Measurements from ENCODE around the gene SEC24C.
"Not testable (repeated sequence)": the region's sequence is repeated elsewhere in the genome, so short reads cannot be mapped to it uniquely, and the experiment has no call there.

The SEC24C gene

DNA sequence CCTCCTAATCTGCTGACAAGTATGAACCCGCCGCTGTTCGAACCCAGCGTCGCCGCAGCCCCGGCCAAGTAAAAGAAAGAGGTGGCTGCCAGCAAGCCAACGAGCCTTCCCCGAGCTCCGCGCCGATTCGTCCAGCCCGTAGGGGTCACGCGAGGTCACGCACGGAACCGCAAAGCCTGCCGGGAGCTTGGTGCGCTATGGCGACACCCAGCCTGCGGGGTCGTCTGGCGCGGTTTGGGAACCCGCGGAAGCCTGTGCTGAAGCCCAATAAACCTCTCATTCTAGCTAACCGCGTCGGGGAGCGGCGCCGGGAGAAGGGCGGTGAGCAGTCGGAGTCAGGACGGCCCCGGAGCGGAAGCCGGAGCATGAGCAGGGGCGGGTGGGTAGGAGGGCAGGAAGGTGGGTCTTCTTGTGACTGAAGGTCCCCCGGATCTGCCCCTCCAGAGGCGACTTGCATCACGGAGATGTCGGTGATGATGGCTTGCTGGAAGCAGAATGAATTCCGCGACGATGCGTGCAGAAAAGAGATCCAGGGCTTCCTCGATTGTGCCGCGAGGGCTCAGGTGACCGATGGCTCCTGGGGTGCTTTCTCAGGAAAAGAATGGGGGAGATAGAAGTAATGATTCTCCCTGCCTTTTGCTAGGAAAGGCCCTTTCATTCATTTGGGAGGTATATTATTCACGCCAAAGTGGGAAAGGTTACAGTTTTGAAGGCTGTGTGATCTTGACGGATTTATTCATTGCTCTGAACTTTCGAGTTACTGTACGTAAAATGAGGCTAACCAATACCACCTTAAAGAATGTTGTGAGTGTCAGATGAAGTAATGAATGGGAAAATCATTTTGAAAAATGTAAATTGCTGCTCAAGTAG is 37.9 kb downstream of the SEC24C start, which contains the start of gene CHCHD1:
Gene CHCHD1 (plus strand): TSS at position 170 of the 870 bp plus-strand sequence. CDS start 28 bp downstream, at position 198.
- DNase-seq (ENCODE audit: extremely low spot score) = peak; percentile 76
- POLR2A ChIA-PET = interaction anchor here (0.6 to 5.3 kb wide), 11 partner anchors 9 to 97 kb away, joined by 3 to 68 read pairs (median 5); partner anchors contain the start of gene SEC24C
- CTCF ChIA-PET = no interaction called here
- TF ChIP-seq ARNT (IDR thresholded peaks at IDR 0.05) = no peak
- 0 out of 2 replicates have a peak, but pooled peaks have one; percentile 23 for TF ChIP-seq L3MBTL2 (conservative IDR thresholded peaks at IDR 0.05)

DNA sequence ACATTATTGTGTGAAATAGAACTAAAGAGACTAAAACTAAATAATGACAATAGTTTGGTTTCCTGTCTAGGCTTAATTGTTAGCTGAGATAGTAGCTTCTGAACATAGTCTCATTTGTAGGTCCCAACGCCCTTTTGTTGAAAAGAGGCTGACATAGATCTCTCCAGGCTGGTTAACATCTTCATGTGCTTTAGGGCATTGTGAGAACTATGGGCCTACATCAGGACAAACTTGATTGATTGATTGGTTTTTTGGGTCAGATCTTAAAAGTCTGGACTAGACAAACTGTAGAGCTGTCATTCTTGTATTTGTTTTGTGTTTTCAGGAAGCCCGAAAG is 38.5 kb downstream of the SEC24C start:
- TF ChIP-seq PKNOX1 (IDR thresholded peaks at IDR 0.05) (no peak), L3MBTL2 (conservative IDR thresholded peaks at IDR 0.05) (no peak), SP1 (IDR thresholded peaks at IDR 0.05) (no peak), NFRKB (IDR thresholded peaks at IDR 0.05) (no peak), CTBP1 (IDR thresholded peaks at IDR 0.05; ENCODE audit: borderline replicate concordance) (no peak), FOXA1 (IDR thresholded peaks at IDR 0.05) (no peak), FOXM1 (IDR thresholded peaks at IDR 0.05; ENCODE audit: borderline replicate concordance) (no peak), BHLHE40 (IDR thresholded peaks at IDR 0.05; ENCODE audit: borderline replicate concordance) (no peak), LEF1 (IDR thresholded peaks at IDR 0.05; ENCODE audit: borderline replicate concordance) (no peak), TARDBP (IDR thresholded peaks at IDR 0.05) (no peak), ZNF384 (IDR thresholded peaks at IDR 0.05) (no peak), HDGF (IDR thresholded peaks at IDR 0.05; ENCODE audit: borderline replicate concordance) (no peak), ELF4 (IDR thresholded peaks at IDR 0.05) (no peak), SUZ12 (IDR thresholded peaks at IDR 0.05) (no peak), ARNT (IDR thresholded peaks at IDR 0.05) (no peak), FOXK2 (IDR thresholded peaks at IDR 0.05) (no peak)
- CTCF ChIA-PET = no interaction called here

DNA sequence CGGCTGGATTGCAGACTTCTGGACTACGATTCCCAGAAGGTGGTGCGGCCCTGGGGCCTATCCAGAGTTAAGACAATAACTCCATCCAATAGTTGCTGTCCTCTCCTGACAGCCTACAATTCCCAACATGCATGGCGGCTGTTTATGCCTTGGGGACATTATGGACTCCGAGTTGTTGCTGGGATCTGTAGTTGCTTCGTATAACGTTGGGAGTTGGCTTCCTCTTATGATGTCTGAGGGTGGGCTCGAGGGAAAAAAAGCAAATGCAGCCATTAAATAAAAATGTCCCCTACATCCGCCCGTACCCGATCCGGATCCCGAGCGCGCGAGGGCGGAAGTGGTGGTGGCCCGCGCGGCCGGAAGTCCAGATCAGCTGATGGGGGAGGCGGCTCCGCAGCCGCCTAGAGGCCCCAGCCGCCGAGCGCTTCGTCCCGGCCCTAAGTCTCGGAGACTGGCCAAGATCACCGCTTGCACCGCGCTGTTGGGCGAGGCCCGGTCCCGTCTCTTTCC is 41.1 kb downstream of the SEC24C start, which contains the start of gene ZSWIM8:
Gene ZSWIM8 (plus strand): TSS at position 396 of the 510 bp plus-strand sequence. CDS start 273 bp downstream, outside the sequence.
- POLR2A ChIA-PET = interaction anchor here (0.6 to 2.7 kb wide), 6 partner anchors 10 to 159 kb away, joined by 3 to 6 read pairs (median 3); no protein-coding TSS in a partner anchor
- peak; percentile 79 for DNase-seq (ENCODE audit: extremely low spot score)
- CTCF ChIA-PET = no interaction called here
- TF ChIP-seq L3MBTL2 (conservative IDR thresholded peaks at IDR 0.05) (no peak), BHLHE40 (IDR thresholded peaks at IDR 0.05; ENCODE audit: borderline replicate concordance) (no peak), FOXK2 (IDR thresholded peaks at IDR 0.05) (peak; percentile 33; the same call in 1 of the 2 replicates), FOXA1 (IDR thresholded peaks at IDR 0.05) (no peak), TARDBP (IDR thresholded peaks at IDR 0.05) (0 out of 2 replicates have a peak, but pooled peaks have one; percentile 63), ZNF384 (IDR thresholded peaks at IDR 0.05) (no peak), ELF4 (IDR thresholded peaks at IDR 0.05) (peak; percentile 54; the same call in 1 of the 2 replicates)

More for the DNA sequence above, 38.5 kb downstream of the SEC24C start:
- DNase-seq (ENCODE audit: extremely low spot score) = no peak
- POLR2A ChIA-PET = interaction anchor here (1.0 to 5.3 kb wide), 4 partner anchors 8 to 52 kb away, joined by 3 to 68 read pairs (median 6); partner anchors contain the start of gene SEC24C

DNA sequence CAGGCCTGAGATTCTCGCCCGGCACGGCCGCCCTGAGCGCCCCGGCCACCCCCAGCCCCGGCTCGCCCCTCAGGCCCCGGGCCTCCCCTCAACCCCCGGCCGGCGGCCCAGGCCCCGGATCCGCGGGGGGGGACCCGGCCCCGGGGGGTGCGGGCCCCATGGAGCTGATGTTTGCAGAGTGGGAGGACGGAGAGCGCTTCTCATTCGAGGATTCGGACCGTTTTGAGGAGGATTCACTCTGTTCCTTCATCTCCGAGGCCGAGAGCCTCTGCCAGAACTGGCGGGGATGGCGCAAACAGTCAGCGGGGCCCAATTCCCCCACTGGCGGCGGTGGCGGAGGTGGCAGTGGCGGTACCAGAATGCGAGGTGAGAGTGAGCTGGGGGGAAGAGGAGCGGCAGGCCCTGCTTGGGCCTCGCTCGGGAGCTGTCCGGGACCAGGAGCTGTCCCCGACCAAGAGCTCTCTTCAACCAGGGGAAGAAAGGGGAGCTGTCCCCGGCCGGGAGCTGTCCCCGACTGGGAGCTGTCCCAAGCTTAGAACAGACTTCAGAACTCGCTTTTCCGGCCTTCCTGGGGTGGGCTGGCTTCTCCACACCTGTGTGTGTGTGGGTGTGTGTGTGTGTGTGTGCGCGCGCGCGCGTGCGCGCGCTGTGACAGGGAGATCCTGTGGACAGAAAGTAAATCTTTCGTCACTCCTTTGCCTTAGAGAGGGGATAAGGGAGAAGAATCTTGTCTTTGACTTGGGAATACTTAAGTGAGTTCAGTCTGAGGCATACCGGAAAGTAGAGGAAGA is 41.7 kb downstream of the SEC24C start:
- CTCF ChIA-PET = no interaction called here
- no peak for DNase-seq (ENCODE audit: extremely low spot score)
- POLR2A ChIA-PET = interaction anchor here (0.6 to 2.7 kb wide), 10 partner anchors 9 to 290 kb away, joined by 3 to 11 read pairs (median 4); partner anchors contain the start of gene PPP3CB
- TF ChIP-seq FOXA1 (IDR thresholded peaks at IDR 0.05) (no peak), SP1 (IDR thresholded peaks at IDR 0.05) (no peak), BHLHE40 (IDR thresholded peaks at IDR 0.05; ENCODE audit: borderline replicate concordance) (no peak), FOXK2 (IDR thresholded peaks at IDR 0.05) (no peak), LEF1 (IDR thresholded peaks at IDR 0.05; ENCODE audit: borderline replicate concordance) (no peak), CTBP1 (IDR thresholded peaks at IDR 0.05; ENCODE audit: borderline replicate concordance) (no peak), TARDBP (IDR thresholded peaks at IDR 0.05) (no peak), PKNOX1 (IDR thresholded peaks at IDR 0.05) (no peak), SUZ12 (IDR thresholded peaks at IDR 0.05) (no peak), NFRKB (IDR thresholded peaks at IDR 0.05) (no peak), FOXM1 (IDR thresholded peaks at IDR 0.05; ENCODE audit: borderline replicate concordance) (no peak)

GRCh38 chr10:73786512-73786885 is 42.3 kb downstream of the SEC24C start:
- no peak for DNase-seq (ENCODE audit: extremely low spot score)
- ChIA-PET CTCF (no interaction called here), POLR2A (interaction anchor here (0.6 to 2.7 kb wide), 10 partner anchors 8 to 291 kb away, joined by 3 to 11 read pairs (median 4); partner anchors contain the start of gene PPP3CB)
- TF ChIP-seq SP1 (IDR thresholded peaks at IDR 0.05) (no peak), BHLHE40 (IDR thresholded peaks at IDR 0.05; ENCODE audit: borderline replicate concordance) (no peak), ARNT (IDR thresholded peaks at IDR 0.05) (no peak), ZNF384 (IDR thresholded peaks at IDR 0.05) (no peak), ELF4 (IDR thresholded peaks at IDR 0.05) (no peak), L3MBTL2 (conservative IDR thresholded peaks at IDR 0.05) (no peak), HDGF (IDR thresholded peaks at IDR 0.05; ENCODE audit: borderline replicate concordance) (no peak), TARDBP (IDR thresholded peaks at IDR 0.05) (no peak), NFRKB (IDR thresholded peaks at IDR 0.05) (no peak), CTBP1 (IDR thresholded peaks at IDR 0.05; ENCODE audit: borderline replicate concordance) (no peak), SUZ12 (IDR thresholded peaks at IDR 0.05) (no peak), FOXM1 (IDR thresholded peaks at IDR 0.05; ENCODE audit: borderline replicate concordance) (no peak), LEF1 (IDR thresholded peaks at IDR 0.05; ENCODE audit: borderline replicate concordance) (no peak)

- CTCF ChIA-PET = interaction anchor here (0.6 kb wide), 1 partner anchor 93 kb away, joined by 4 read pairs; no protein-coding TSS in a partner anchor
- POLR2A ChIA-PET = interaction anchor here (1.3 to 2.7 kb wide), 6 partner anchors 8 to 56 kb away, joined by 3 to 11 read pairs (median 4); a partner anchor contains a TSS
- DNase-seq (ENCODE audit: extremely low spot score) = not testable (repeated sequence)
Measured at GRCh38 chr10:73787031-73787800, 43.0 kb downstream of the SEC24C start.
